ENCODE results near the gene STK10.

- TF ChIP-seq EZH2 (IDR thresholded peaks at IDR 0.05; ENCODE audit: borderline replicate concordance, low read depth, low read length, severe bottlenecking), result no peak
- TF ChIP-seq, protein P1, sequence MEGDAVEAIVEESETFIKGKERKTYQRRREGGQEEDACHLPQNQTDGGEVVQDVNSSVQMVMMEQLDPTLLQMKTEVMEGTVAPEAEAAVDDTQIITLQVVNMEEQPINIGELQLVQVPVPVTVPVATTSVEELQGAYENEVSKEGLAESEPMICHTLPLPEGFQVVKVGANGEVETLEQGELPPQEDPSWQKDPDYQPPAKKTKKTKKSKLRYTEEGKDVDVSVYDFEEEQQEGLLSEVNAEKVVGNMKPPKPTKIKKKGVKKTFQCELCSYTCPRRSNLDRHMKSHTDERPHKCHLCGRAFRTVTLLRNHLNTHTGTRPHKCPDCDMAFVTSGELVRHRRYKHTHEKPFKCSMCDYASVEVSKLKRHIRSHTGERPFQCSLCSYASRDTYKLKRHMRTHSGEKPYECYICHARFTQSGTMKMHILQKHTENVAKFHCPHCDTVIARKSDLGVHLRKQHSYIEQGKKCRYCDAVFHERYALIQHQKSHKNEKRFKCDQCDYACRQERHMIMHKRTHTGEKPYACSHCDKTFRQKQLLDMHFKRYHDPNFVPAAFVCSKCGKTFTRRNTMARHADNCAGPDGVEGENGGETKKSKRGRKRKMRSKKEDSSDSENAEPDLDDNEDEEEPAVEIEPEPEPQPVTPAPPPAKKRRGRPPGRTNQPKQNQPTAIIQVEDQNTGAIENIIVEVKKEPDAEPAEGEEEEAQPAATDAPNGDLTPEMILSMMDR (IDR thresholded peaks at IDR 0.05; ENCODE audit: borderline replicate concordance, extremely low read depth, low read length, poor library complexity, severe bottlenecking), result no peak
Measured at GRCh38 chr5:172118891-172119290, 69.1 kb downstream of the STK10 start.
